Psoas muscle (tissue), 8 donors: ENCODE data around the gene MYO1D. TPM values are rescaled to one million over a fixed set of nuclear protein-coding genes. Genes with fewer than 3 reads are reported as not detected.

Experiments
- ATAC-seq, 4 donors: fragments of 200-7000 bp; cut with Tn5 transposase; one replicate each; pipeline ENCODE4 v1.9.1; 2020; ENCODE audit warnings: moderate library complexity in 3 of 4, mild to moderate bottlenecking in 2 of 4
- DNase-seq, 2 donors: peaks; one replicate each; pipeline ENCODE4 v3.0.0-alpha.2; 2020
- H3K27ac ChIP-seq: fragments of 200-600 bp; one replicate; pipeline ENCODE4 v1.8.0; 2022
- H3K27me3 ChIP-seq, 3 donors: fragments of 200-600 bp in 1 of 3; one replicate each; pipeline versions ENCODE4 v1.6.1 to v1.8.0; 2013 to 2022; ENCODE audit warnings: low read length in 2 of 3, mild to moderate bottlenecking in 2 of 3, moderate library complexity in 1 of 3; ENCODE audit not compliant: insufficient read depth in 3 of 3
- H3K36me3 ChIP-seq, 2 donors: fragments of 200-600 bp in 1 of 2; one replicate each; pipeline versions ENCODE4 v1.6.1 to v1.8.0; 2013 to 2022; ENCODE audit warnings: low read depth in 1 of 2, mild to moderate bottlenecking in 1 of 2, moderate library complexity in 1 of 2; ENCODE audit not compliant: insufficient read depth in 1 of 2
- H3K4me1 ChIP-seq: fragments of 200-600 bp; one replicate; pipeline ENCODE4 v1.8.0; 2022
- H3K4me3 ChIP-seq: fragments of 200-600 bp; one replicate; pipeline ENCODE4 v1.8.0; 2022; ENCODE audit warnings: mild to moderate bottlenecking
- H3K9me3 ChIP-seq: fragments of 200-600 bp; one replicate; pipeline ENCODE4 v1.8.0; 2022
- WGBS, 3 donors: extraction: QIAGEN DNeasy Blood & Tissue Kit; methylation state at CpG; one replicate each; pipeline versions ENCODE4 v1.1.6 to v1.1.7; 2013; 5-methylcytosine and 5-hydroxymethylcytosine counted together
- intact Hi-C, 2 donors: fragments of 100-400 bp; cut with DNase I; formaldehyde crosslinking; loops; one replicate each; pipeline versions ENCODE4 v1.11.0 to v1.14.2; 2022
- polyA plus RNA-seq, 3 donors: library from polyadenylated mRNA; stranded (reverse); fragments of 200-250 nt; gene quantifications; one replicate each; pipeline ENCODE4 v1.2.3, GENCODE V29; 2013
- total RNA-seq, 4 donors: library from RNA; stranded (reverse); fragmentation: NEBNext Ultra II Directional in 2 of 4; extraction: Animal tissue kit (Norgen Biotek cat#: 25700) in 2 of 4; gene quantifications; one replicate each; pipeline versions ENCODE4 v1.2.1 to v1.2.4, GENCODE V29; 2021 to 2023
- TF ChIP-seq, protein P1 (sequence below): fragments of 200-600 bp; IDR thresholded peaks from one replicate; pipeline ENCODE4 v1.8.0; 2022; ENCODE audit warnings: antibody characterized with exemption
- donor health status: healthy with polysubstance abuse.
- donor health status: DM: no; HTN: no; CAD: no; lungs with moderate emphysema.
- donor health status: Bipolar disorder and iron deficiency.
- donor health status: healthy.
- donor health status: DM: yes; HTN: yes; CAD: no.
- donor health status: DM: no; HTN: no; CAD: no.
- donor health status: DM: no; HTN: no; CAD: no.
- donor health status: DM: yes; HTN: yes; CAD: no.

Gene MYO1D
- total and polyA plus RNA-seq, 7 donors, result 1.8 to 5.9 (median 4.1) TPM

DNA sequence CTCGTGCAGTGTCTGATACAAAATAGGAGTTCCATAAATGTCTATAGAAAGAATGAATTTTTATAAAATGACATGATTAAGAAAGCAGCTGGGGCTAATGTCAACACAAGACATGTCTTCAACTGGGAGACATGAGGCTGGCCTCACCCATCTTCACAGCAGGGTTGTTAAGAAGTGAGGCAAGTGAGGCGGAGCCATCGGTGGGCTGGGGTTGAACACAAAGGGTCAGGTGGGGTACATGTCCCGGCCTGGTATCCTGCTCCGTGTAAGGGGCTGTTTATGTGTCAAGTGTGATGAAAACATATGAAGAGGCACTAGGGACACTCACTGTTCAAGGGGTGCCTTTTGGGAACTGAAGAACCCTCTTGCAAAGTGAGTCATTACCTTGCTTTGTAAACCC lies 368.0 kb downstream of the MYO1D start:
- Histone ChIP-seq H3K36me3 (no peaks in the 10 kb centered on the region), H3K9me3 (no peaks in the 10 kb centered on the region), H3K4me3 (no peak overlapping the region), H3K27me3 (no peaks in the 10 kb centered on the region), H3K27ac (no peak overlapping the region), H3K4me1 (no peaks in the 10 kb centered on the region)
- 89 to 93% (median 91%) methylated on average over 5 of the region's 5 CpGs for WGBS, 3 donors
- no peak for ATAC-seq
- intact Hi-C loops, result loop anchor here in 1 of 2 donors (10.0 kb wide), 1 partner anchor 236 kb away; no protein-coding TSS in a partner anchor
- TF ChIP-seq, protein P1, sequence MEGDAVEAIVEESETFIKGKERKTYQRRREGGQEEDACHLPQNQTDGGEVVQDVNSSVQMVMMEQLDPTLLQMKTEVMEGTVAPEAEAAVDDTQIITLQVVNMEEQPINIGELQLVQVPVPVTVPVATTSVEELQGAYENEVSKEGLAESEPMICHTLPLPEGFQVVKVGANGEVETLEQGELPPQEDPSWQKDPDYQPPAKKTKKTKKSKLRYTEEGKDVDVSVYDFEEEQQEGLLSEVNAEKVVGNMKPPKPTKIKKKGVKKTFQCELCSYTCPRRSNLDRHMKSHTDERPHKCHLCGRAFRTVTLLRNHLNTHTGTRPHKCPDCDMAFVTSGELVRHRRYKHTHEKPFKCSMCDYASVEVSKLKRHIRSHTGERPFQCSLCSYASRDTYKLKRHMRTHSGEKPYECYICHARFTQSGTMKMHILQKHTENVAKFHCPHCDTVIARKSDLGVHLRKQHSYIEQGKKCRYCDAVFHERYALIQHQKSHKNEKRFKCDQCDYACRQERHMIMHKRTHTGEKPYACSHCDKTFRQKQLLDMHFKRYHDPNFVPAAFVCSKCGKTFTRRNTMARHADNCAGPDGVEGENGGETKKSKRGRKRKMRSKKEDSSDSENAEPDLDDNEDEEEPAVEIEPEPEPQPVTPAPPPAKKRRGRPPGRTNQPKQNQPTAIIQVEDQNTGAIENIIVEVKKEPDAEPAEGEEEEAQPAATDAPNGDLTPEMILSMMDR, result no peak
- no peak for DNase-seq

DNA sequence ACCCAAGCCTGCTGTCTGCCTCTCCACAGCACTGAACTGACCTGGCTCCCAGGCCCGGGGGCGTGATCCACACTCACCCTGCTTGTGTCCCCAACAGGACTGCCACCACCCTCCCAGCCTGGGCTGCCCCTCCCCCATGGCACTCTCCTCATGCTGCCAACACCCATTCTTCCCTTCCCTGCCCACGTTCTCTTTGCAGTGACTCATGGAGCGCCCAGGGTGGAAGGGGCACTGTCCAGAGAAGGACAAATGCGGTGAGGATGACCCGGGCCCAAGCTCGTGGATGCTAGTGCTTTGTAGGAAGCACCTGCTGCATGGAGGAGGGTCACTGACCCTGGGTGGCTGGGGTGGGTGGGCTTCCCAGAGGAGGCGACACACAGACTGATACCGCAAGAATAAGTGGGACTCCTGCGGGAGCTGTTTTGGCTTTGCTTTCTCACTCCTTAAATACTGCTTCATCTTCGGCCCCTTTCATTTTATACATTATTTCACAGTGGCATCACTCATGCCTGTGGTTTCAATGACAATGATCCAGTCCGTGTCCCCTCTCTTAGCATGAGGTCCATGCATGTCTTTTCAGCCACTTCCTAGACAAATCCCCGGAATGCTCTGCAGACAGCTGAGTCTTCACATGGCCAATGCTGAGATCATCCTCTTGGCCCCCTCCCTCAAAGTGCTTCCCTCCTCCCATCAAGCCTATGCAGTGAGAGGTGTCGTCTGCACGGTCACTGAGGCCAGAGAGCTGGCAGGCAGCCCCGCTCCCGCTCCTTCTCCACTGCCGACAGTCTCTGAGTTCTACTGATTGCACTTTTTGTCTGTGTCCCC lies 372.5 kb downstream of the MYO1D start:
- TF ChIP-seq, protein P1, result no peak
- Histone ChIP-seq H3K27me3 (no peaks in the 10 kb centered on the region), H3K4me3 (no peak overlapping the region), H3K9me3 (no peaks in the 10 kb centered on the region), H3K4me1 (no peaks in the 10 kb centered on the region), H3K36me3 (no peaks in the 10 kb centered on the region), H3K27ac (no peak overlapping the region)
- ATAC-seq, result peak; percentile 52 to 87 (median 72)
- intact Hi-C loops, result loop anchor here in 1 of 2 donors (10.0 kb wide), 1 partner anchor 240 kb away; no protein-coding TSS in a partner anchor
- WGBS, 3 donors, result 40 to 57% (median 57%) methylated on average over 18 of the region's 18 CpGs
- DNase-seq, result peak in 1 of 2 donors; percentile 55

DNA sequence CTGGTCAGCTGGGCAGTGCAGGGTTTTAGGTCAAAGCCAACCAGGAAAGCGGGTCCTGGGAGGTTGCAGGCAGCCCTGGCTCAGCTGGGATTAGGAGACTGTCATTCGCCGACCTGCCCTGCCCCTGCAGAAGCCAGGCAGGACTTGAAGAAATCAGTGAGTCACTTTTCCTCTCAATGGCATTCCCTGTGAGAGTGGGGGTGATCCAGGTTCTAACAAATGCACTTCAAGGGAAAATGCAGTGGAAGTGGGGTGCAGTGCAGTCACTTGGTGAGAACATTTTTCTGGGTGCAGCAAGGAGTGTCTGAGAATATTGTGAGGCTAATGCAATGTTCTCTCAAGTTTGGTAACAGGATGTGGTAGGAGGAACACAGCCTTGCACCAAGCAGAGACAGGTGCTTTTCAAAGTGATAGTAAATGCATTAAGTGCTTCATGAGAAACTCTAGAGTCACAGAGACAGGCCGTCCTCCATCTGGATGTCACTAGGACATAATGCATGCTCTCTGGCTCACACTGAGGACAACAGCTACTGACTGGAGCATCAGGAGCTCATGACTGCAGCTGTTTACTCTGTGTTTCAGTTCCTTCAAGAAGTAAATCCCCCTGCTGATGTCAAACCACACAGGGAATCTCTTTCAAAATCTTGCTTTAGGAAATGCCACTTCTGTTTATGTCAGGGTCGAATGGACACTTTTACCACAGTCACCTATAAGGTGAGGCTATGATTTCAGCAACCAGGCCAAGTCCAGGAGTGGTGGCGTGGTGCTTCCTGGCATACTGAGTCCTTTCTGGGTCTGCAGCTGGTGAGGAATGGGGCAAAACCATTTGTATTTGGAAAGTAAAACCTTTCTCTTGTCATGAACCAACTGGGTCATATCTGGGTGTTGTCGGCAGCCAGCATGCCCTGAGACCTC lies 373.4 kb downstream of the MYO1D start:
- ATAC-seq, result peak in 3 of 4 donors; percentile 25 to 54 (median 51)
- DNase-seq, result no peak
- H3K27me3 ChIP-seq, result no peaks in the 10 kb centered on the region
- TF ChIP-seq, protein P1, result no peak
- H3K4me1 ChIP-seq, result no peaks in the 10 kb centered on the region
- no peak overlapping the region for H3K4me3 ChIP-seq
- H3K27ac ChIP-seq, result no peak overlapping the region
- no peaks in the 10 kb centered on the region for H3K36me3 ChIP-seq
- intact Hi-C loops, result loop anchor here in 1 of 2 donors (10.0 kb wide), 1 partner anchor 241 kb away; no protein-coding TSS in a partner anchor
- WGBS, 3 donors, result 46 to 58% (median 51%) methylated on average over 7 of the region's 7 CpGs
- no peaks in the 10 kb centered on the region for H3K9me3 ChIP-seq

DNA sequence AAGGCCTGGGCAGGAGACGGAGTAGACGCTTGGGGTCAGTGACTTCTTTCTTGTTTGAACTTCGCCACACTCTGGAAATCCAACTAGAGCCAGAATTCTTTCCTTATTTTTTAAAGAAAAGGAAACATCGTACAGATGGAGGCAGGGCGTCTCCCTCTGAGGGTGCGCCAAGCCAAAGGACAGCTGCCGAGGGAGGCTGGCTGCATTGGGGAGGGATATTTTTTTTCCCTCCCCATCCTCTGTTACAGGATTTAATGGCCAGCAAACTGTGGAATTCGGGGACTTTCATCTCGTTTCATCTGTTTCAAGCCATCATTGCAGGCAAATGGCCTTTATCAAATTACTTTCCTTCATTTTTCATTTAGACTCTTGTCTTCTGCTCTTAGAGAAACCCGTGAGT lies 374.2 kb downstream of the MYO1D start:
- WGBS, 3 donors, result 57 to 69% (median 63%) methylated on average over 10 of the region's 10 CpGs
- ATAC-seq (no peak), DNase-seq (no peak)
- no peak overlapping the region for H3K4me3 ChIP-seq
- no peaks in the 10 kb centered on the region for H3K36me3 ChIP-seq
- no peaks in the 10 kb centered on the region for H3K9me3 ChIP-seq
- peaks cover 2% of the 10 kb centered on the region for H3K4me1 ChIP-seq
- TF ChIP-seq, protein P1, result no peak
- intact Hi-C loops, result loop anchor here in 1 of 2 donors (10.0 kb wide), 1 partner anchor 242 kb away; no protein-coding TSS in a partner anchor
- H3K27ac ChIP-seq, result no peak overlapping the region
- H3K27me3 ChIP-seq, result no peaks in the 10 kb centered on the region
